Right lobe of liver (tissue), 4 donors: ENCODE data around the gene ZNF438.
"Not testable (repeated sequence)": the region's sequence is repeated elsewhere in the genome, so short reads cannot be mapped to it uniquely, and the experiment has no call there.

Experiments used
- CTCF ChIP-seq, 4 donors: fragments of 200-600 bp in 3 of 4; fragments of 450-650 bp in 1 of 4; IDR thresholded peaks; one replicate each; pipeline versions ENCODE4 v1.5.1 to v1.8.0; 2016 to 2022; ENCODE audit warnings: antibody characterized with exemption in 4 of 4, mild to moderate bottlenecking in 2 of 4
- POLR2A ChIP-seq: fragments of 450-650 bp; IDR thresholded peaks from one replicate; pipeline ENCODE4 v1.6.1; 2017; ENCODE audit warnings: antibody characterized with exemption, mild to moderate bottlenecking
- donor health status: DM: no; HTN: no; CAD: no.
- donor health status: DM: no; HTN: no; CAD: no.
- donor health status: DM: no; HTN: yes; CAD: no.

- TF ChIP-seq CTCF (IDR thresholded peaks at IDR 0.05); POLR2A: not testable (repeated sequence)
Observed at GRCh38 chr10:31026279-31026678, 5.4 kb downstream of the ZNF438 start.
